HEK293 (cell line): ENCODE data around the gene KAT7.
A peak's percentile ranks its signal among the peaks of the same experiment; 100 is the strongest.

Experiments used
- CTCF ChIA-PET: fragments of 350-600 bp; formaldehyde crosslinking; extraction: SDS; loops from one replicate; lab custom pipeline; 2021; ENCODE audit warnings: antibody characterized with exemption; lab: Yijun Ruan, JAX
- POLR2A ChIA-PET: fragments of 300-600 bp; formaldehyde crosslinking; extraction: SDS; loops from one replicate; lab custom pipeline; 2020; ENCODE audit warnings: antibody characterized with exemption, inconsistent platforms; lab: Yijun Ruan, JAX
- H3K27ac ChIP-seq: fragments of 200-500 bp; sonication (Bioruptor generic); 2 replicates; pipeline ENCODE4 v1.5.1; 2014; ENCODE audit warnings: low read depth, low read length, control low read depth, inconsistent platforms; ENCODE audit errors: extremely low read depth
- H3K36me3 ChIP-seq, 2 experiments: fragments of 200-500 bp in 1 of 2; sonication (Bioruptor generic) in 1 of 2; 1 replicate in 1 of 2; 2 replicates in 1 of 2; pipeline ENCODE4 v1.5.1; 2014 to 2017; ENCODE audit warnings: inconsistent platforms in 2 of 2, low read length in 2 of 2; ENCODE audit not compliant: control insufficient read depth in 2 of 2, insufficient read depth in 1 of 2
- H3K4me1 ChIP-seq: fragments of 200-500 bp; sonication (Bioruptor generic); 2 replicates; pipeline ENCODE4 v1.5.1; 2014; ENCODE audit warnings: mild to moderate bottlenecking, low read length, inconsistent platforms; ENCODE audit not compliant: control insufficient read depth, insufficient read depth
- H3K4me3 ChIP-seq: 2 replicates; pipeline ENCODE4 v1.5.1; 2011; ENCODE audit warnings: low read depth, mild to moderate bottlenecking, control low read depth, low read length, moderate library complexity
- H3K9me3 ChIP-seq: fragments of 200-500 bp; sonication (Bioruptor generic); 2 replicates; pipeline ENCODE4 v1.5.1; 2014; ENCODE audit warnings: low read depth, low read length, inconsistent platforms; ENCODE audit not compliant: control insufficient read depth, insufficient read depth
- BCL11A ChIP-seq: fragments of 450-650 bp; formaldehyde crosslinking; IDR thresholded peaks from 2 replicates; pipeline ENCODE4 v1.5.1; 2016; ENCODE audit warnings: low read depth, missing biosample characterization, missing genetic modification characterization
- GLIS1 ChIP-seq: fragments of 450-650 bp; formaldehyde crosslinking; IDR thresholded peaks from 2 replicates; pipeline ENCODE4 v1.5.1; 2016; ENCODE audit warnings: missing biosample characterization, missing genetic modification characterization
- KLF1 ChIP-seq: fragments of 450-650 bp; formaldehyde crosslinking; IDR thresholded peaks from 2 replicates; pipeline ENCODE4 v1.5.1; 2016; ENCODE audit warnings: missing biosample characterization, missing genetic modification characterization
- KLF9 ChIP-seq: fragments of 450-650 bp; formaldehyde crosslinking; IDR thresholded peaks from 2 replicates; pipeline ENCODE4 v1.5.1; 2016; ENCODE audit warnings: missing biosample characterization, missing genetic modification characterization, low read depth
- REPIN1 ChIP-seq: fragments of 450-650 bp; formaldehyde crosslinking; IDR thresholded peaks from 2 replicates; pipeline ENCODE4 v1.5.1; 2017; ENCODE audit warnings: missing biosample characterization, missing genetic modification characterization, low read depth
- SP3 ChIP-seq: fragments of 450-650 bp; formaldehyde crosslinking; IDR thresholded peaks from 2 replicates; pipeline ENCODE4 v1.5.1; 2016; ENCODE audit warnings: missing biosample characterization, missing genetic modification characterization
- ZBTB17 ChIP-seq: fragments of 450-650 bp; formaldehyde crosslinking; IDR thresholded peaks from 2 replicates; pipeline ENCODE4 v1.5.1; 2016; ENCODE audit warnings: missing biosample characterization, missing genetic modification characterization
- ZBTB20 ChIP-seq: fragments of 450-650 bp; formaldehyde crosslinking; IDR thresholded peaks from 2 replicates; pipeline ENCODE4 v1.5.1; 2016; ENCODE audit warnings: missing biosample characterization, missing genetic modification characterization
- ZFP37 ChIP-seq: fragments of 450-650 bp; formaldehyde crosslinking; IDR thresholded peaks from 2 replicates; pipeline ENCODE4 v1.5.1; 2016; ENCODE audit warnings: missing biosample characterization, missing genetic modification characterization
- ZFP69B ChIP-seq: fragments of 450-650 bp; formaldehyde crosslinking; IDR thresholded peaks from 2 replicates; pipeline ENCODE4 v1.5.1; 2016; ENCODE audit warnings: missing biosample characterization, missing genetic modification characterization
- ZIC2 ChIP-seq: fragments of 450-650 bp; formaldehyde crosslinking; IDR thresholded peaks from 2 replicates; pipeline ENCODE4 v1.5.1; 2016; ENCODE audit warnings: missing biosample characterization, missing genetic modification characterization
- ZNF133 ChIP-seq: fragments of 450-650 bp; formaldehyde crosslinking; IDR thresholded peaks from 2 replicates; pipeline ENCODE4 v1.5.1; 2016; ENCODE audit warnings: missing biosample characterization, missing genetic modification characterization
- ZNF146 ChIP-seq: fragments of 450-650 bp; formaldehyde crosslinking; IDR thresholded peaks from 2 replicates; pipeline ENCODE4 v1.5.1; 2016; ENCODE audit warnings: missing biosample characterization, missing genetic modification characterization
- ZNF155 ChIP-seq: fragments of 450-650 bp; formaldehyde crosslinking; IDR thresholded peaks from 2 replicates; pipeline ENCODE4 v1.5.1; 2016; ENCODE audit warnings: missing biosample characterization, missing genetic modification characterization
- ZNF211 ChIP-seq: fragments of 450-650 bp; formaldehyde crosslinking; IDR thresholded peaks from 2 replicates; pipeline ENCODE4 v1.5.1; 2016; ENCODE audit warnings: low read depth, missing biosample characterization, missing genetic modification characterization
- ZNF335 ChIP-seq: fragments of 450-650 bp; formaldehyde crosslinking; conservative IDR thresholded peaks from 2 replicates; pipeline ENCODE4 v1.5.1; 2016; ENCODE audit warnings: missing biosample characterization, missing genetic modification characterization
- ZNF350 ChIP-seq: fragments of 450-650 bp; formaldehyde crosslinking; IDR thresholded peaks from 2 replicates; pipeline ENCODE4 v1.5.0; 2017; ENCODE audit warnings: missing biosample characterization, mild to moderate bottlenecking, missing genetic modification characterization
- ZNF394 ChIP-seq: fragments of 450-650 bp; formaldehyde crosslinking; IDR thresholded peaks from 2 replicates; pipeline ENCODE4 v1.5.1; 2016; ENCODE audit warnings: missing biosample characterization, missing genetic modification characterization, mild to moderate bottlenecking, moderate library complexity, borderline replicate concordance
- ZNF670 ChIP-seq: fragments of 450-650 bp; formaldehyde crosslinking; IDR thresholded peaks from 2 replicates; pipeline ENCODE4 v1.5.1; 2016; ENCODE audit warnings: missing biosample characterization, missing genetic modification characterization, low read depth
- ZNF747 ChIP-seq: fragments of 450-650 bp; formaldehyde crosslinking; IDR thresholded peaks from 2 replicates; pipeline ENCODE4 v1.5.1; 2016; ENCODE audit warnings: missing biosample characterization, missing genetic modification characterization
- ZSCAN30 ChIP-seq: fragments of 450-650 bp; IDR thresholded peaks from 2 replicates; pipeline ENCODE4 v1.5.1; 2018; ENCODE audit warnings: missing biosample characterization, mild to moderate bottlenecking, missing genetic modification characterization, moderate library complexity
- TF ChIP-seq, protein P1 (sequence below): fragments of 450-650 bp; formaldehyde crosslinking; IDR thresholded peaks from 2 replicates; pipeline ENCODE4 v1.5.1; 2017; ENCODE audit warnings: missing biosample characterization, missing genetic modification characterization
- TF ChIP-seq, protein P2 (sequence below): fragments of 450-650 bp; formaldehyde crosslinking; IDR thresholded peaks from 2 replicates; pipeline ENCODE4 v1.5.1; 2016; ENCODE audit warnings: missing biosample characterization, missing genetic modification characterization, low read depth
- TF ChIP-seq, protein P3 (sequence below): fragments of 450-650 bp; formaldehyde crosslinking; IDR thresholded peaks from 2 replicates; pipeline ENCODE4 v1.5.1; 2016; ENCODE audit warnings: missing biosample characterization, missing genetic modification characterization

KAT7 gene

DNA sequence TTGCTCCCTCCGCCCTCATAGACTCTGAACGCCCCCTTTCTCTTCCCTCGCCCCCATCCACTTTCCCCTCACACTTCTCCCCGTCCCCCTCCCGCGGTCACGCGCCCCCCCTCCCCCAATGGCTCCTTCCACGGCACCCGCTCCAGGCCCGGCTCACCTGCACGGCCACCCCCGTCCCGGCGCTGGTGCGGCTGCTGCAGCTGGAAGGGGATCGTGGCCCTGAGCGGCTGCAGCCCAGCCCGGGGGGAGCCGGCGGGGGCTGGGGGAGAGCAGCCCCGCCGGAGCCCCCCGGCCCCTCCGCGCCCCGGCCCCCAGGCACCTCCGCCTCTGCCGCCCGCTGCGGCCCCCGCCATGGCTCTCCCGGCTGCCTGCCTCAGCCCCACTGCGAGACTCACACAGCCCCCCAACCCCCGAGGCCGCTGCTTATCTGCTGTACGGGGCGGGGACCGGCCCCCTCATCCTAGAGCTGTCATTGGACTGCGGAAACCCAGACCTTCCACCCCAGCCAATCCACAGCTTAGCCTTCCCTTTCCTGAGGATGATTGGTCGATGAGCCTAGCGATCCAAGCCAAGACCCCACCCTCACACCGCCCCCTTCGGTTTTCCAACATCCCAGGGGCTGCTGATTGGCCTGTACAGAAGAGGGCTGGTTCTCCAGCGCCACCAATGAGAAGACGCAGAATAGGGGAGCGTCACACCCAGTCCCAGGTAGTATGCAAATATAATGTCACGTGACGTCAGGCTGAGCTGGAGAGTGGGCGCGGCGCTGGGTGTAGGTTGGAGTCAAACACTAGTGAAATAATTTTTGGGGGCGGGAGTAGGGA is 24.5 kb upstream of the KAT7 start, which contains the start of gene FAM117A (continued):
- 0 out of 2 replicates have a peak, but pooled peaks have one; percentile 48 for TF ChIP-seq ZSCAN30
- peak; percentile 6; the same call in 1 of the 2 replicates for TF ChIP-seq ZIC2 (tag by site-specific recombination)
- 0 out of 2 replicates have a peak, but pooled peaks have one; percentile 1 for TF ChIP-seq ZNF146 (tag by site-specific recombination)
- 0 out of 2 replicates have a peak, but pooled peaks have one; percentile 30 for TF ChIP-seq KLF1
- peak; percentile 92 for TF ChIP-seq SP3 (tag by site-specific recombination)

DNA sequence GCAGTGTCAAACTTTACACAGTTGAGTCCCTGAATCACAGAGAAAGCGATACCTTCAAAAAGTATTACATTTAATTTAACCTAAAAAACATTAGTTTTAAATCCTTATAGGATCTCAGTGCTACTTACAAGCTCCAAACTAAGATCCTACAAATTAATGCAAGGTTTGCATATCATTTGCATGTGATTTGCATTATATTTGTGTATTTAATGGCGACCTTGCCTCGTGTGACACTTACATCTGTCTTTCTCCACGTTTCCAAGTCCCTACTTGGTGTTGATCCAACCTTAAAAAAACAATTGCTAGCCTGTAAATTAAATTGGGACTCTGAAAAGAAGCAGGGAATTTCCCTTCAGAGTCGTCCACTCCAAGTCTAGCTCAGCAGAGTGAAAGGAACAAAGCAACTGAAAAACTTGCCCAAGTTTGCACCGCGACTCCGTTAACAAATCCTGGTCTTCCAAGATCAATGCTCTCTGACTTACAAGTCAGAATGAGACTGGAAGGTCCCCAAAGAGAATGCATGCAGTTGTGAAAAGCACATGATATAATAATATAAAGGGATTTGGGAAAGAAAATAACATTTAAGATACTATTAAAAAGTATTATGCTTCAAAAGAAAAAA is 23.8 kb upstream of the KAT7 start:
- POLR2A ChIA-PET, result interaction anchor here (0.6 to 3.5 kb wide), 43 partner anchors 9 to 722 kb away, joined by 3 to 68 read pairs (median 6); partner anchors contain the start of genes KAT7, NXPH3, PHB1 and SLC35B1
- H3K36me3 ChIP-seq, result no peaks in the 10 kb centered on the region
- TF ChIP-seq ZBTB17 (0 out of 2 replicates have a peak, but pooled peaks have one; percentile 20), ZFP69B (tag by site-specific recombination) (no peak), ZNF335 (tag by site-specific recombination) (0 out of 2 replicates have a peak, but pooled peaks have one; percentile 31)
- TF ChIP-seq, protein P1, sequence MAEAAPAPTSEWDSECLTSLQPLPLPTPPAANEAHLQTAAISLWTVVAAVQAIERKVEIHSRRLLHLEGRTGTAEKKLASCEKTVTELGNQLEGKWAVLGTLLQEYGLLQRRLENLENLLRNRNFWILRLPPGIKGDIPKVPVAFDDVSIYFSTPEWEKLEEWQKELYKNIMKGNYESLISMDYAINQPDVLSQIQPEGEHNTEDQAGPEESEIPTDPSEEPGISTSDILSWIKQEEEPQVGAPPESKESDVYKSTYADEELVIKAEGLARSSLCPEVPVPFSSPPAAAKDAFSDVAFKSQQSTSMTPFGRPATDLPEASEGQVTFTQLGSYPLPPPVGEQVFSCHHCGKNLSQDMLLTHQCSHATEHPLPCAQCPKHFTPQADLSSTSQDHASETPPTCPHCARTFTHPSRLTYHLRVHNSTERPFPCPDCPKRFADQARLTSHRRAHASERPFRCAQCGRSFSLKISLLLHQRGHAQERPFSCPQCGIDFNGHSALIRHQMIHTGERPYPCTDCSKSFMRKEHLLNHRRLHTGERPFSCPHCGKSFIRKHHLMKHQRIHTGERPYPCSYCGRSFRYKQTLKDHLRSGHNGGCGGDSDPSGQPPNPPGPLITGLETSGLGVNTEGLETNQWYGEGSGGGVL (tag by site-specific recombination), result 0 out of 2 replicates have a peak, but pooled peaks have one; percentile 9
- peak overlapping the region; percentile 7 for H3K4me3 ChIP-seq
- H3K4me1 ChIP-seq, result peaks cover 9% of the 10 kb centered on the region; the same call in 1 of the 2 replicates
- no peaks in the 10 kb centered on the region for H3K9me3 ChIP-seq
- no peak overlapping the region for H3K27ac ChIP-seq
- CTCF ChIA-PET, result interaction anchor here (0.6 to 1.2 kb wide), 8 partner anchors 12 to 350 kb away, joined by 3 to 4 read pairs (median 3); partner anchors contain the start of gene PHB1

DNA sequence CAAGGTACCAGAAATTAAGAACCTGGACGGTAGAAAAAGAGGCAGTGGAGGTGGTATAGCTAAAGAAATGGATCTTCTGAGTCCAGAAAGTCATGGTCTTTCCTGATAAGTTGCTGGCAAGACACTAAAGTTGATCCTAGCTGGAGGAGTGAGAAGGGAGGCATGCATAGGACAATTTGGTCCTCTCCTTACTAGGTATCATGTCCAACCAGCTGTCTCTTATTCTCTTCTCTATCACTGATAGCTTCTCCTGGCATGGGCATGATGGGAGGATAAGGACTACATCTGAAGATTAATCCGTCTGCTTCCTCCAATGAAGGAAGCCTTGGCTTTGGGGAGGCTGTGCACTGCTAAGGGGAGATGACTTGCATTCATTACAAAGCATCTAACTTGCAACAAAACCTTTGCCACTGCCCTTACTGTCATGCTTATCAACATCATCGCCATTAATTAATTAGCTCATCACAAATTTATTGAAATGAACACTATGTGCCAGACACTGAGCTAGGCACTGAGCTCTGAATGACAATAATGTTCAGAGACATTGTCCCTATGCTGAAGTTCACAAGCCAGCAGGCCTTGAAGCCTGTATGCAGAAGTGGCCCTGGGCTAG is 21.5 kb upstream of the KAT7 start:
- no peaks in the 10 kb centered on the region for H3K9me3 ChIP-seq
- H3K4me1 ChIP-seq, result peaks cover 6% of the 10 kb centered on the region; the same call in 1 of the 2 replicates
- H3K4me3 ChIP-seq, result no peak overlapping the region
- POLR2A ChIA-PET, result interaction anchor here (0.7 kb wide), 1 partner anchor 90 kb away, joined by 3 read pairs; no protein-coding TSS in a partner anchor
- no peak overlapping the region for H3K27ac ChIP-seq
- CTCF ChIA-PET, result interaction anchor here (0.8 to 1.2 kb wide), 3 partner anchors 11 to 359 kb away, joined by 3 to 4 read pairs (median 3); no protein-coding TSS in a partner anchor
- H3K36me3 ChIP-seq, result no peaks in the 10 kb centered on the region
- TF ChIP-seq, protein P2, sequence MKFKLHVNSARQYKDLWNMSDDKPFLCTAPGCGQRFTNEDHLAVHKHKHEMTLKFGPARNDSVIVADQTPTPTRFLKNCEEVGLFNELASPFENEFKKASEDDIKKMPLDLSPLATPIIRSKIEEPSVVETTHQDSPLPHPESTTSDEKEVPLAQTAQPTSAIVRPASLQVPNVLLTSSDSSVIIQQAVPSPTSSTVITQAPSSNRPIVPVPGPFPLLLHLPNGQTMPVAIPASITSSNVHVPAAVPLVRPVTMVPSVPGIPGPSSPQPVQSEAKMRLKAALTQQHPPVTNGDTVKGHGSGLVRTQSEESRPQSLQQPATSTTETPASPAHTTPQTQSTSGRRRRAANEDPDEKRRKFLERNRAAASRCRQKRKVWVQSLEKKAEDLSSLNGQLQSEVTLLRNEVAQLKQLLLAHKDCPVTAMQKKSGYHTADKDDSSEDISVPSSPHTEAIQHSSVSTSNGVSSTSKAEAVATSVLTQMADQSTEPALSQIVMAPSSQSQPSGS (tag by site-specific recombination), result no peak
- no peak for TF ChIP-seq ZNF133 (tag by site-specific recombination)
- TF ChIP-seq, protein P1 (tag by site-specific recombination), result no peak
- no peak for TF ChIP-seq GLIS1 (tag by site-specific recombination)
- TF ChIP-seq ZBTB20 (tag by site-specific recombination), result no peak
- no peak for TF ChIP-seq KLF9 (tag by site-specific recombination)
- no peak for TF ChIP-seq ZFP37 (tag by site-specific recombination)
- TF ChIP-seq ZNF350 (tag by site-specific recombination), result no peak
- no peak for TF ChIP-seq ZNF670 (tag by site-specific recombination)
- no peak for TF ChIP-seq REPIN1 (tag by site-specific recombination)
- TF ChIP-seq ZNF394, result no peak
- TF ChIP-seq, protein P3, sequence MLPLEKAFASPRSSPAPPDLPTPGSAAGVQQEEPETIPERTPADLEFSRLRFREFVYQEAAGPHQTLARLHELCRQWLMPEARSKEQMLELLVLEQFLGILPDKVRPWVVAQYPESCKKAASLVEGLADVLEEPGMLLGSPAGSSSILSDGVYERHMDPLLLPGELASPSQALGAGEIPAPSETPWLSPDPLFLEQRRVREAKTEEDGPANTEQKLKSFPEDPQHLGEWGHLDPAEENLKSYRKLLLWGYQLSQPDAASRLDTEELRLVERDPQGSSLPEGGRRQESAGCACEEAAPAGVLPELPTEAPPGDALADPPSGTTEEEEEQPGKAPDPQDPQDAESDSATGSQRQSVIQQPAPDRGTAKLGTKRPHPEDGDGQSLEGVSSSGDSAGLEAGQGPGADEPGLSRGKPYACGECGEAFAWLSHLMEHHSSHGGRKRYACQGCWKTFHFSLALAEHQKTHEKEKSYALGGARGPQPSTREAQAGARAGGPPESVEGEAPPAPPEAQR (tag by site-specific recombination), result no peak
- no peak for TF ChIP-seq BCL11A (tag by site-specific recombination)
- no peak for TF ChIP-seq ZNF747
- no peak for TF ChIP-seq ZNF211 (tag by site-specific recombination)
- no peak for TF ChIP-seq ZNF155 (tag by site-specific recombination)
